Nephron (organoid): ENCODE measurements around the gene ADAMTS6.

Source experiments
- H3K27ac Mint-ChIP-seq, 3 experiments: 2 replicates each; pipeline ENCODE4 v1.8.0; 2020; ENCODE audit warnings: mixed read lengths in 3 of 3, mild to moderate bottlenecking in 2 of 3, moderate library complexity in 1 of 3
- H3K27me3 Mint-ChIP-seq: 2 replicates; pipeline ENCODE4 v1.8.0; 2021; ENCODE audit warnings: low read depth, mild to moderate bottlenecking, moderate library complexity, mixed read lengths
- H3K36me3 Mint-ChIP-seq: 2 replicates; pipeline ENCODE4 v1.8.0; 2020; ENCODE audit warnings: low read depth, mixed read lengths
- H3K4me1 Mint-ChIP-seq: 2 replicates; pipeline ENCODE4 v1.8.0; 2020; ENCODE audit warnings: mixed read lengths
- H3K4me3 Mint-ChIP-seq, 3 experiments: 2 replicates each; pipeline ENCODE4 v1.8.0; 2020; ENCODE audit warnings: mild to moderate bottlenecking in 3 of 3, mixed read lengths in 3 of 3, moderate library complexity in 2 of 3
- H3K9me3 Mint-ChIP-seq: 2 replicates; pipeline ENCODE4 v1.8.0; 2020; ENCODE audit warnings: mixed read lengths
- CTCF ChIP-seq, 3 experiments: fragments of 200-600 bp; sonication (generic); IDR thresholded peaks; one replicate each; pipeline ENCODE4 v1.5.0; 2021; ENCODE audit warnings: antibody characterized with exemption in 3 of 3; ENCODE audit not compliant: unreplicated experiment in 3 of 3

The ADAMTS6 gene

GRCh38 chr5:65338606-65339151 lies 143.0 kb downstream of the ADAMTS6 start:
- H3K36me3 Mint-ChIP-seq = peaks cover 3% of the 10 kb centered on the region
- no peak for TF ChIP-seq CTCF (IDR thresholded peaks at IDR 0.05; ENCODE audit: unreplicated experiment in 3 of 3)
- no peaks in the 10 kb centered on the region for H3K4me1 Mint-ChIP-seq

GRCh38 chr5:65334077-65334476 lies 147.6 kb downstream of the ADAMTS6 start:
- Mint-ChIP-seq H3K36me3 (no peaks in the 10 kb centered on the region), H3K4me1 (peaks cover 16% of the 10 kb centered on the region), H3K27ac (no peak overlapping the region), H3K27me3 (no peaks in the 10 kb centered on the region), H3K9me3 (peaks cover 5% of the 10 kb centered on the region), H3K4me3 (no peak overlapping the region)
- TF ChIP-seq CTCF (IDR thresholded peaks at IDR 0.05; ENCODE audit: unreplicated experiment in 3 of 3) = no peak

More at GRCh38 chr5:65338606-65339151, 143.0 kb downstream of the ADAMTS6 start:
- Mint-ChIP-seq H3K27me3 (no peaks in the 10 kb centered on the region), H3K4me3 (no peak overlapping the region), H3K9me3 (peaks cover 46% of the 10 kb centered on the region), H3K27ac (no peak overlapping the region)

- TF ChIP-seq CTCF (IDR thresholded peaks at IDR 0.05; ENCODE audit: unreplicated experiment in 3 of 3) = no peak
- H3K27ac Mint-ChIP-seq = no peak overlapping the region
- H3K4me3 Mint-ChIP-seq = no peak overlapping the region
- H3K27me3 Mint-ChIP-seq = no peaks in the 10 kb centered on the region
- peaks cover 26% of the 10 kb centered on the region for H3K4me1 Mint-ChIP-seq
- no peaks in the 10 kb centered on the region for H3K9me3 Mint-ChIP-seq
- H3K36me3 Mint-ChIP-seq = no peaks in the 10 kb centered on the region
Observed at GRCh38 chr5:65332591-65332990, 149.1 kb downstream of the ADAMTS6 start.

GRCh38 chr5:65329266-65329665 lies 152.5 kb downstream of the ADAMTS6 start:
- H3K27me3 Mint-ChIP-seq = peaks cover 4% of the 10 kb centered on the region
- no peak for TF ChIP-seq CTCF (IDR thresholded peaks at IDR 0.05; ENCODE audit: unreplicated experiment in 3 of 3)
- H3K4me1 Mint-ChIP-seq = peaks cover 32% of the 10 kb centered on the region
- H3K4me3 Mint-ChIP-seq = no peak overlapping the region
- H3K36me3 Mint-ChIP-seq = no peaks in the 10 kb centered on the region
- no peaks in the 10 kb centered on the region for H3K9me3 Mint-ChIP-seq
- H3K27ac Mint-ChIP-seq = peak overlapping the region; percentile 61 to 81 (median 71)

GRCh38 chr5:65327582-65327981 lies 154.1 kb downstream of the ADAMTS6 start:
- peaks cover 4% of the 10 kb centered on the region for H3K27me3 Mint-ChIP-seq
- peak overlapping the region in 1 of 3 experiments; percentile 26 for H3K27ac Mint-ChIP-seq
- H3K4me3 Mint-ChIP-seq = no peak overlapping the region

More at GRCh38 chr5:65327582-65327981, 154.1 kb downstream of the ADAMTS6 start:
- no peak for TF ChIP-seq CTCF (IDR thresholded peaks at IDR 0.05; ENCODE audit: unreplicated experiment in 3 of 3)
- H3K9me3 Mint-ChIP-seq = no peaks in the 10 kb centered on the region
- H3K36me3 Mint-ChIP-seq = no peaks in the 10 kb centered on the region
- peaks cover 32% of the 10 kb centered on the region for H3K4me1 Mint-ChIP-seq
